MCF 10A (cell line): ENCODE results near the gene XRN2. TPM values are rescaled to one million over a fixed set of nuclear protein-coding genes. Genes with fewer than 3 reads are reported as not detected.

ENCODE experiments used
- BruUV-seq: library from RNA; stranded (reverse); fragments of 400-500 nt; replicated peaks from 2 replicates; lab custom pipeline; 2021; lab: Mats Ljungman, UMichigan
- CTCF ChIA-PET: fragments of 300-600 bp; sonication (Branson Sonifier 250); formaldehyde crosslinking; extraction: SDS; loops from one replicate; lab custom pipeline; 2021; ENCODE audit warnings: antibody characterized with exemption, inconsistent platforms; lab: Yijun Ruan, JAX
- POLR2A ChIA-PET: fragments of 300-600, 350-650 bp; sonication (Branson Sonifier 250); formaldehyde crosslinking; extraction: SDS; loops from one replicate; lab custom pipeline; 2020; ENCODE audit warnings: antibody characterized with exemption, inconsistent platforms; lab: Yijun Ruan, JAX
- DNase-seq: peaks from one replicate; pipeline ENCODE4 v3.0.0-alpha.2; 2018; ENCODE audit not compliant: unreplicated experiment
- H3K27ac Mint-ChIP-seq: one replicate; pipeline ENCODE4 v1.8.0; 2022; ENCODE audit warnings: mild to moderate bottlenecking, low read depth, mixed read lengths; ENCODE audit not compliant: unreplicated experiment
- H3K27me3 Mint-ChIP-seq: one replicate; pipeline ENCODE4 v1.8.0; 2022; ENCODE audit warnings: mixed read lengths; ENCODE audit not compliant: insufficient read depth, unreplicated experiment
- H3K36me3 Mint-ChIP-seq: one replicate; pipeline ENCODE4 v1.8.0; 2022; ENCODE audit warnings: mild to moderate bottlenecking, moderate library complexity, mixed read lengths; ENCODE audit not compliant: insufficient read depth, unreplicated experiment
- H3K4me1 Mint-ChIP-seq: one replicate; pipeline ENCODE4 v1.8.0; 2022; ENCODE audit warnings: mixed read lengths; ENCODE audit not compliant: insufficient read depth, unreplicated experiment
- H3K4me3 Mint-ChIP-seq: one replicate; pipeline ENCODE4 v1.8.0; 2022; ENCODE audit warnings: mild to moderate bottlenecking, moderate library complexity, mixed read lengths; ENCODE audit not compliant: unreplicated experiment
- H3K9me3 Mint-ChIP-seq: one replicate; pipeline ENCODE4 v1.8.0; 2022; ENCODE audit warnings: mixed read lengths; ENCODE audit not compliant: unreplicated experiment
- intact Hi-C: fragments of 100-400 bp; cut with micrococcal nuclease; formaldehyde crosslinking; loops from 2 replicates; pipeline ENCODE4 v1.14.1; 2022
- total RNA-seq: library from RNA; stranded (reverse); gene quantifications from 2 replicates; pipeline ENCODE4 v1.2.3, GENCODE V29; 2022
- TF ChIP-seq, protein P1 (sequence below): fragments of 200-600 bp; IDR thresholded peaks from one replicate; pipeline ENCODE4 v1.8.0; 2022; ENCODE audit warnings: antibody characterized with exemption, mild to moderate bottlenecking; ENCODE audit not compliant: unreplicated experiment

Gene XRN2
- total RNA-seq, 1 experiment from 2014 or later, result 67.8 TPM

DNA sequence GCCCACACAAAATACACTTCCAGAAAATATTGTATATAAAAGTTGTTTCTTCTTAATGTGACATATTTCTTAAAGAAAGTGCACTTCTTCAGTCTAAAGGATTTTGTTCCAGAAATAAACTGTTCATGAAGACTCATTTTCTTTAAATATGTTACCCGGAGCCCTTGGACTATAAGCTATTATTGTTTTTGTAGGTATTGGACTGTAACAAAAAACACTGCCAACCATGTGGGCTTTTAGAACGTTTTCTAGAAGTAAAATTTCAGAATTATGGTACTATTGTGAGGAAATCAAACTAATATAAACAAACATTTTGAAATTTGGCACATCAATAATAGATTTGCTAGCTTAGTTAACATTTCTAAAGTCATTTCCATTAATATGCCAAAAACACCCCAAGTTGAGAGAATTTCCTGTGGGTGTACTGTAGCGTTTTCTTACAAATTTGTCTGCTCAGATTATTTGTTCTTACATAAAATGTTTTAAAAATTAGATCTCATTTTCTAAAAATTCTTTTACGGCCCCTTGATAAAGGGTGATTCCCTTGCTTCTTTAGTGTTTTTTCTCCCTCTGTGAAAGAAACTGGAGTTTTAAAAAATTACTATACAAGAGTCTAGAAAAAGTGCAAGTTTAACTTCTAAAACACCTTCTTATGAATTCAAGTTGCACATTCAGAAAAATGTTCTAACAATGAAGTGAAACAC is 90.8 kb downstream of the XRN2 start:
- ChIA-PET CTCF (interaction anchor here (0.7 to 2.6 kb wide), 3 partner anchors 20 to 159 kb away, joined by 3 to 7 read pairs (median 3); no protein-coding TSS in a partner anchor), POLR2A (interaction anchor here (0.6 to 1.4 kb wide), 4 partner anchors 13 to 157 kb away, joined by 3 to 5 read pairs (median 4); no protein-coding TSS in a partner anchor)
- Mint-ChIP-seq H3K4me3 (no peak overlapping the region), H3K4me1 (no peaks in the 10 kb centered on the region), H3K27me3 (peaks cover 16% of the 10 kb centered on the region), H3K36me3 (peaks cover 31% of the 10 kb centered on the region), H3K27ac (no peak overlapping the region), H3K9me3 (no peaks in the 10 kb centered on the region)
- intact Hi-C loops, result no loop called here
- no peak for DNase-seq
- BruUV-seq, result no TSS peak
- TF ChIP-seq, protein P1, sequence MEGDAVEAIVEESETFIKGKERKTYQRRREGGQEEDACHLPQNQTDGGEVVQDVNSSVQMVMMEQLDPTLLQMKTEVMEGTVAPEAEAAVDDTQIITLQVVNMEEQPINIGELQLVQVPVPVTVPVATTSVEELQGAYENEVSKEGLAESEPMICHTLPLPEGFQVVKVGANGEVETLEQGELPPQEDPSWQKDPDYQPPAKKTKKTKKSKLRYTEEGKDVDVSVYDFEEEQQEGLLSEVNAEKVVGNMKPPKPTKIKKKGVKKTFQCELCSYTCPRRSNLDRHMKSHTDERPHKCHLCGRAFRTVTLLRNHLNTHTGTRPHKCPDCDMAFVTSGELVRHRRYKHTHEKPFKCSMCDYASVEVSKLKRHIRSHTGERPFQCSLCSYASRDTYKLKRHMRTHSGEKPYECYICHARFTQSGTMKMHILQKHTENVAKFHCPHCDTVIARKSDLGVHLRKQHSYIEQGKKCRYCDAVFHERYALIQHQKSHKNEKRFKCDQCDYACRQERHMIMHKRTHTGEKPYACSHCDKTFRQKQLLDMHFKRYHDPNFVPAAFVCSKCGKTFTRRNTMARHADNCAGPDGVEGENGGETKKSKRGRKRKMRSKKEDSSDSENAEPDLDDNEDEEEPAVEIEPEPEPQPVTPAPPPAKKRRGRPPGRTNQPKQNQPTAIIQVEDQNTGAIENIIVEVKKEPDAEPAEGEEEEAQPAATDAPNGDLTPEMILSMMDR, result no peak

DNA sequence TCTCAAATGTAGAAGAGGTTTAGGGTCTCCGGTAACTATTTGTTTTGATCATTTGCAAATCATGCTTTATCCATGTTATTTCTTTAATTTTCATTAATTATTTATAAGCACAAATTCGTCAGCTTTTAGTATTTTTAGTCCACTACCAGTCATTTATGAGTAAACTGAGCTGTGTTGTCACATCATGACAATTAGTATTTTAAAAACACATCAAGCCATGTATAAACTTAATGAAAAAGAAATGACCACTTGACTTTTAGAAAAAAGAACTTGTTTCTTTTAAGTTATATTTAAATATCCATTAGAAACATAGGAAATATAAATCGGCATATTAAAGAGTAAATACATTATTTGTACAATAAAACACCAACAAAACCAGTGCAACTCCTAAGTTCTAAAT is 91.4 kb downstream of the XRN2 start:
- POLR2A ChIA-PET, result interaction anchor here (0.6 to 1.4 kb wide), 3 partner anchors 71 to 157 kb away, joined by 3 to 5 read pairs (median 3); no protein-coding TSS in a partner anchor
- Mint-ChIP-seq H3K9me3 (no peaks in the 10 kb centered on the region), H3K27me3 (peaks cover 21% of the 10 kb centered on the region), H3K27ac (no peak overlapping the region), H3K36me3 (peaks cover 25% of the 10 kb centered on the region), H3K4me1 (no peaks in the 10 kb centered on the region), H3K4me3 (no peak overlapping the region)
- CTCF ChIA-PET, result interaction anchor here (0.7 to 2.6 kb wide), 5 partner anchors 20 to 554 kb away, joined by 3 to 7 read pairs (median 4); no protein-coding TSS in a partner anchor
- BruUV-seq, result no TSS peak
- DNase-seq, result no peak
- intact Hi-C loops, result no loop called here
- TF ChIP-seq, protein P1, result no peak

GRCh38 chr20:21395051-21395665 is 92.0 kb downstream of the XRN2 start:
- H3K27ac Mint-ChIP-seq, result no peak overlapping the region
- H3K36me3 Mint-ChIP-seq, result peaks cover 19% of the 10 kb centered on the region
- TF ChIP-seq, protein P1, result no peak
- peaks cover 28% of the 10 kb centered on the region for H3K27me3 Mint-ChIP-seq
- POLR2A ChIA-PET, result no interaction called here
- no peaks in the 10 kb centered on the region for H3K9me3 Mint-ChIP-seq
- DNase-seq, result no peak
- BruUV-seq, result no TSS peak
- no peak overlapping the region for H3K4me3 Mint-ChIP-seq
- H3K4me1 Mint-ChIP-seq, result no peaks in the 10 kb centered on the region
- CTCF ChIA-PET, result interaction anchor here (0.7 to 2.6 kb wide), 3 partner anchors 70 to 555 kb away, joined by 4 to 7 read pairs (median 5); no protein-coding TSS in a partner anchor
- intact Hi-C loops, result no loop called here
